ENCODE data around the gene ATAD3A.
"Not testable (repeated sequence)": the region's sequence is repeated elsewhere in the genome, so short reads cannot be mapped to it uniquely, and the experiment has no call there.

Gene ATAD3A

GRCh38 chr1:1511533-1512285, at the start of gene ATAD3A:
Gene ATAD3A (plus strand): TSS chr1:1512162. CDS start chr1:1512269, 107 bp downstream.
- Mint-ChIP-seq H3K36me3 (ENCODE audit: low read depth) (peaks cover 6% of the 10 kb centered on the region), H3K4me1 (peaks cover 17% of the 10 kb centered on the region), H3K4me3 (peak within 1 kb of the TSS; percentile 91), H3K27me3 (no peaks in the 10 kb centered on the region), H3K9me3 (no peaks in the 10 kb centered on the region), H3K27ac (peak within 1 kb of the TSS; percentile 93)
- ATAC-seq (peak; percentile 94), DNase-seq (peak; percentile 98)

DNA sequence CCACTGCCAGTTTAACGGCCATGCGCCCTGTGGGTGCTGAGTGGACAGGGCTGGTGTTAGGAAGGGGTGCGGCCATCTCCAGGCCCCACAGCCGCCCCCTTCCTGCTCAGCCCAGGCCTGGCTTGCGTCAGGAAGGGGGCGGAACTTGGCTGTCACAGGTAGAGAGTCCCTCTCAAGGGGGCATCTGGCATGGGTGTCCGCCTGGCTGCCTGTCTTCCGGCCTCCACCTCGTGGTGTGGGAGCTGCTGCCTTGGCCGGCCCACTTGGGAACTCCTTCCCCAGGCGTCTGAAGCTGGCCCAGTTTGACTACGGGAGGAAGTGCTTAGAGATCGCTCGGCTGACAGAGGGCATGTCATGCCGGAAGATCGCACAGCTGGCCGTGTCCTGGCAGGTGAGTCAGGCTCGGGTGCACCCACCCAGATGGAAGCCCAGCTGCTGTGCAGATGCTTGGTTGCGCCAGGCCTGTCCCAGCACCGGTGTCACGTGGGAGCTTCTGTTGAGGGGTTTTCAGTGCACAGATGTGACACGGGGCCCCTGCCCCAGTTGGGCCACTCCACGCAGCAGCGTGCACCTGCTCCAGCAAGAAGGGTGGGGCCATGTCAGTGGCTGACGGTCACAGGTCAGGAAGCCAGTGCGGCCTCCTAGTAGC, 49.5 kb upstream of the ATAD3A start:
- Mint-ChIP-seq H3K4me3 (peak overlapping the region; percentile 24), H3K27ac (no peak overlapping the region), H3K9me3 (no peaks in the 10 kb centered on the region), H3K36me3 (ENCODE audit: low read depth) (no peaks in the 10 kb centered on the region), H3K4me1 (no peaks in the 10 kb centered on the region), H3K27me3 (peaks cover 5% of the 10 kb centered on the region)
- DNase-seq (no peak), ATAC-seq (peak; percentile 51)

DNA sequence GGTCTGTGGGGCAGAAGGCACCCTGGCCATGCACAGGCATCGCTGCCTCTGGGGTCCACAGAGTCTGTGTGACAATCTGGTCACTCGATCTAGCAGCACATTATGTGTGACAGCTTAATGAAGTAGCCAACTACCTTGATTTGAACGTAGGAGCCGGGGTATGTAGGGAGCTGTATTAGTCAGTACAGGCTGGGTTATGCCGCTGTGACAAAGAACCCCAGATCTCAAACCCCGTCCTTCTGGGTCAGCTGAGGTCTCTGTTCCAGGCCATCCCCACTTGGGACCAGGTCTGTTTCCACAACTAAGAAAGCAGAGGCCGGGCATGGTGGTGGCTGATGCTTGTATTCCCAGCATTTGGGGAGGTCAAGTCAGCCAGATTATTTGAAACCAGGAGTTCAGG, 48.6 kb upstream of the ATAD3A start:
- Mint-ChIP-seq H3K9me3 (no peaks in the 10 kb centered on the region), H3K4me3 (no peak overlapping the region), H3K36me3 (ENCODE audit: low read depth) (no peaks in the 10 kb centered on the region), H3K4me1 (no peaks in the 10 kb centered on the region), H3K27me3 (peaks cover 5% of the 10 kb centered on the region), H3K27ac (no peak overlapping the region)
- ATAC-seq, result no peak
- no peak for DNase-seq

DNA sequence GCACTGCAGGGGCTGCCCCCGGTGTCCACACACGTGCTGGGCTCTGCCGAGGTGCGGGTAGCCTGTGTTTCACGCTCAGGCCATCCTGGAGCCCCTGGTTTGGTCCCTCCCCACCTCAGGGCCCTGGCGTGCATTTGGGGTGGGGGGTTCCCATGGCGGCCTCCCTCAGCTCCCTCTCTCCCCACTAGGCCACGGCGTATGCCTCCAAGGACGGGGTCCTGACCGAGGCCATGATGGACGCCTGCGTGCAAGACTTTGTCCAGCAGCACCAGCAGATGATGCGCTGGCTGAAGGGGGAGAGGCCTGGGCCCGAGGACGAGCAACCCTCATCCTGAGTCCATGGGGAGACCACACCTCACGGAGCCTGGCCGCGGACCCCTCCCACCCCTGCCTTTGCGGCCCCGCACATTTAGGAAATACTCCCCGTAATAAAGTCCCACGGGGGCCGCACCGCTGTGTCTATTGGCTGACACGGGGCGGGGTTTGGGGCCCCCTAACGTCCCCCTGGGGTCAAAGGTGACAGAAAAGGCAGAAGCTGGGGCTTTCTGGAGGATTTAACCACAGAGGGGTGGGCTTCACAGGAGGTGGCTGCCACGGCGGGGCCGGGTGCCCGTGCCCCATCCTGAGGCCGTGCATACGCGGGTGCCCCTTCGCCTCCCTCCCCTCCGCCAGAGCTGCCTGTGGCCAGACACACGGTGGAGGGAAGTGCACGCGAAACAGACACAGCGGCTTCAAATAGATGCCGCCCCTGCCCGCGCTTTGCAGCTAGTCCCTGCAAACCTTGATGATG, 43.6 kb upstream of the ATAD3A start:
- not testable (repeated sequence) for H3K27me3 Mint-ChIP-seq, DNase-seq, H3K9me3 Mint-ChIP-seq, H3K27ac Mint-ChIP-seq, ATAC-seq, H3K4me3 Mint-ChIP-seq
- peaks cover 22% of the 10 kb centered on the region for H3K4me1 Mint-ChIP-seq
- peaks cover 11% of the 10 kb centered on the region for H3K36me3 Mint-ChIP-seq (ENCODE audit: low read depth)

GRCh38 chr1:1470626-1471388, 41.2 kb upstream of the ATAD3A start:
- DNase-seq, result peak; percentile 25

DNA sequence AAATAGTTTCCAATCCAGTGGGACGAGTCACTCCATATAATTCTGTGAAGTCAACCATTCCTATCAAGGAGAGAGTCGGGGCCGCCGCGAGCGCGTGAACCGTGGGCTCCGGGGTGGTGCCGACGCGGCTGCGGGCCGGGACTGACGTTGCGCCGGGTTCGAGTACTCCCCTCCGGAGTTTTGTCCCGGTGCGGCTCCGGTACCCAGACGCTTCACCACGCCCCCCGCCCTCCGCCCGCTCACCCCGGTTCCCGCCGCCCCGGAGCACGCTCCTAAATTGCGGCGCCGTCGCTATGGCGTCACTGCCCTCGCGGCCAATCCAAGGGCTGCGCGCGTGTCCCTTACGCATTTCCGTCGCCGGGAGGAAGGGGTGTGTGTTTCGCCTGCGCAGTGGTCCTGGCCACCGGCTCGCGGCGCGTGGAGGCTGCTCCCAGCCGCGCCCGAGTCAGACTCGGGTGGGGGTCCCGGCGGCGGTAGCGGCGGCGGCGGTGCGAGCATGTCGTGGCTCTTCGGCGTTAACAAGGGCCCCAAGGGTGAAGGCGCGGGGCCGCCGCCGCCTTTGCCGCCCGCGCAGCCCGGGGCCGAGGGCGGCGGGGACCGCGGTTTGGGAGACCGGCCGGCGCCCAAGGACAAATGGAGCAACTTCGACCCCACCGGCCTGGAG, 40.4 kb upstream of the ATAD3A start, which contains the start of gene ATAD3B:
Gene ATAD3B, plus strand, starts transcription at position 377 of the 664 bp plus-strand sequence. Its CDS starts 120 bp downstream, at position 497.
- ATAC-seq (peak; percentile 95), DNase-seq (peak; percentile 98)
- Mint-ChIP-seq H3K36me3 (ENCODE audit: low read depth) (peaks cover 13% of the 10 kb centered on the region), H3K27ac (peak within 1 kb of the TSS; percentile 92), H3K27me3 (no peaks in the 10 kb centered on the region), H3K4me3 (peak within 1 kb of the TSS; percentile 98), H3K9me3 (no peaks in the 10 kb centered on the region), H3K4me1 (peaks cover 34% of the 10 kb centered on the region)

More at GRCh38 chr1:1470626-1471388, 41.2 kb upstream of the ATAD3A start:
- no peak for ATAC-seq
- peaks cover 1% of the 10 kb centered on the region for H3K27me3 Mint-ChIP-seq
- peak overlapping the region; percentile 92 for H3K27ac Mint-ChIP-seq
- H3K36me3 Mint-ChIP-seq (ENCODE audit: low read depth), result peaks cover 13% of the 10 kb centered on the region
- H3K9me3 Mint-ChIP-seq, result no peaks in the 10 kb centered on the region
- peak overlapping the region; percentile 98 for H3K4me3 Mint-ChIP-seq
- H3K4me1 Mint-ChIP-seq, result peaks cover 34% of the 10 kb centered on the region

DNA sequence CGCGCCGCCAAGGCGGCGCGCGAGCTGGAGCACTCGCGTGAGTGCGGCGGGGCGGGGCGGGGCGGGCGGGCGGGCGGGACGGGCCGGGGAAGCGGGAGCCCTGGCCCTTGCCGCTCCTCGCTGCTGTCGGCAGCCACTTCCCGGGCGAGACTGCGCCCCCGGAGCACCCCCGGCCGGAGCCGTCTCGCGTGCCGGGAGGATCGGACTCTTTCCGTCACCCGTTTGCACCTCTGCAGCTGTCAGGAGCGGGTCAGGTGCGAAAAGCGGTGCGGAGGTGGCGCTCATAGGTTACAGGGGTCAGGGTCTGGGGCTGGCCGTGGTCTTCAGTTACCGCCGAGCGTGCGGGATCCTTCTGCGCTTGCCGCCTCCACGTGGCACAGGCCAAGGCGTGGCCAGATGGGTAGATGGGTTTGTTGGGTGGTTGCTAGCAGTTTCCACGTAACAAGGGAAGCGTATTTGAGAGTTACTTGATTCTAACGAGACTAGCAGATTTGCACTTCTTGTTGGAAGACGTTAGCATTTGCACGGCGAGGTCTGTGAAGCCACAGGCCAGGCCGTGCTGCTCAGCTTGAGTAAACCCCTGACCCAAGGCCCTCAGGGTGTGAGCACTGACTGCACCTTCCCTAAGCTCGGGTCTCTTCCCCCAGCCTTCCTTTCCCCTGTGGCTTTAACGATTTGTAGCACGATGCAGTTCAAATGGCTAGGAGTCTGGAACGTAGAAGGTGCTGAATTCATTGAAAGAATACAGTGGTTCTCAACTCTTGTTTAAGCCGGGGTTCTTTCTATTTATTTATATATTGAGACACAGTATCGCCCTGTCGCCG, 39.7 kb upstream of the ATAD3A start:
- H3K27me3 Mint-ChIP-seq, H3K9me3 Mint-ChIP-seq, DNase-seq: not testable (repeated sequence)
- Mint-ChIP-seq H3K36me3 (ENCODE audit: low read depth) (peaks cover 18% of the 10 kb centered on the region), H3K4me3 (peak overlapping the region; percentile 85), H3K27ac (peak overlapping the region; percentile 56), H3K4me1 (peaks cover 34% of the 10 kb centered on the region)
- peak; percentile 27 for ATAC-seq

- DNase-seq, H3K9me3 Mint-ChIP-seq, H3K27ac Mint-ChIP-seq, H3K27me3 Mint-ChIP-seq, H3K4me3 Mint-ChIP-seq, ATAC-seq: not testable (repeated sequence)
- peaks cover 21% of the 10 kb centered on the region for H3K4me1 Mint-ChIP-seq
- H3K36me3 Mint-ChIP-seq (ENCODE audit: low read depth), result peaks cover 36% of the 10 kb centered on the region
Observed at GRCh38 chr1:1476011-1476410, 36.0 kb upstream of the ATAD3A start.

GRCh38 chr1:1477206-1477605, 34.8 kb upstream of the ATAD3A start:
- Mint-ChIP-seq H3K27ac (no peak overlapping the region), H3K4me1 (peaks cover 19% of the 10 kb centered on the region), H3K9me3 (no peaks in the 10 kb centered on the region), H3K36me3 (ENCODE audit: low read depth) (peaks cover 37% of the 10 kb centered on the region), H3K4me3 (no peak overlapping the region), H3K27me3 (no peaks in the 10 kb centered on the region)
- ATAC-seq (no peak), DNase-seq (no peak)

- Mint-ChIP-seq H3K27me3 (no peaks in the 10 kb centered on the region), H3K4me1 (peaks cover 2% of the 10 kb centered on the region), H3K4me3 (no peak overlapping the region), H3K9me3 (no peaks in the 10 kb centered on the region), H3K27ac (peak overlapping the region; percentile 31), H3K36me3 (ENCODE audit: low read depth) (peaks cover 32% of the 10 kb centered on the region)
- no peak for ATAC-seq
- no peak for DNase-seq
Observed at GRCh38 chr1:1479547-1480487, 32.1 kb upstream of the ATAD3A start.

DNA sequence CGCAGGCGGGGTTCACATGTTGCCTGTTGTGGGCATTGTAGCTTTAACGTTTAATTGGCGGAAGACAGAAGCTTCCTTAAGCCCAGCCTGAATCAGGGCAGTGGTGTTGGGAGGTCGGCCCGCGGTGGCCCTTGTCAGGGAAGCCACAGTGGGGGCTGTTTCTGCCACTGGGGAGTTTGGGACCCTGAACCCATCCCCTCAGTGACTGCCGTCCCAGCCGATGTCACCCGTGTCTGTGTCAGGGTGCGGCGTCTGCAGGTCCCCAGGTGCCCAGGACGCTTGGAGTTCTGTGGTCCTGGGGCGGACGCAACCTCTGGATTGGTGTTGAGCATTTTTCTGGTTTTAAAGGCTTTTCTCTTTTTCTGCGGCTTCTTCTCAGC, 31.5 kb upstream of the ATAD3A start:
- H3K9me3 Mint-ChIP-seq, H3K4me1 Mint-ChIP-seq, ATAC-seq, H3K27ac Mint-ChIP-seq, DNase-seq, H3K27me3 Mint-ChIP-seq, H3K4me3 Mint-ChIP-seq: not testable (repeated sequence)
- H3K36me3 Mint-ChIP-seq (ENCODE audit: low read depth), result peaks cover 32% of the 10 kb centered on the region

DNA sequence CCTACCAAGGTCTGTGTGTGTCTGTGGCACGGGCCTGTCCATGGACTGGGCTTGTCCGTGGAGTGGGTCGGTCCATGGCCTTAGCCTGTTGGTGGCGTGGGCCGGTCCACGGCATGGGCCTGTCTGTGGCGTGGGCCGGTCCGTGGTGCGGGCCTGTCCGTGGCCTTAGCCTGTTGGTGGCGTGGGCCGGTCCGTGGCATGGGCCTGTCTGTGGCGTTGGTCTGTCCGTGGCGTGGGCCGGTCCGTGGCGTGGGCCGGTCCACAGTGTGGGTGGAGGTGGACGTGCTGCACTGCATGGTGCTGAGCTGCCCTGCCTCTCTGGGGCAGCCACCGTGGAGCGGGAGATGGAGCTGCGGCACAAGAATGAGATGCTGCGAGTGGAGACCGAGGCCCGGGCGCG, 30.2 kb upstream of the ATAD3A start:
- peaks cover 30% of the 10 kb centered on the region for H3K36me3 Mint-ChIP-seq (ENCODE audit: low read depth)
- not testable (repeated sequence) for H3K4me1 Mint-ChIP-seq, ATAC-seq, H3K27me3 Mint-ChIP-seq, DNase-seq, H3K27ac Mint-ChIP-seq, H3K4me3 Mint-ChIP-seq, H3K9me3 Mint-ChIP-seq
